EH (cell line): Measurements from ENCODE around the gene RICTOR.
A peak's percentile ranks its signal among the peaks of the same experiment; 100 is the strongest.

Experiments
- DNase-seq: peaks from one replicate; pipeline ENCODE4 v3.0.0-alpha.2; 2015; ENCODE audit warnings: low read depth

Gene RICTOR

GRCh38 chr5:39092581-39093351 is 18.6 kb upstream of the RICTOR start:
- peak; percentile 22 for DNase-seq

DNA sequence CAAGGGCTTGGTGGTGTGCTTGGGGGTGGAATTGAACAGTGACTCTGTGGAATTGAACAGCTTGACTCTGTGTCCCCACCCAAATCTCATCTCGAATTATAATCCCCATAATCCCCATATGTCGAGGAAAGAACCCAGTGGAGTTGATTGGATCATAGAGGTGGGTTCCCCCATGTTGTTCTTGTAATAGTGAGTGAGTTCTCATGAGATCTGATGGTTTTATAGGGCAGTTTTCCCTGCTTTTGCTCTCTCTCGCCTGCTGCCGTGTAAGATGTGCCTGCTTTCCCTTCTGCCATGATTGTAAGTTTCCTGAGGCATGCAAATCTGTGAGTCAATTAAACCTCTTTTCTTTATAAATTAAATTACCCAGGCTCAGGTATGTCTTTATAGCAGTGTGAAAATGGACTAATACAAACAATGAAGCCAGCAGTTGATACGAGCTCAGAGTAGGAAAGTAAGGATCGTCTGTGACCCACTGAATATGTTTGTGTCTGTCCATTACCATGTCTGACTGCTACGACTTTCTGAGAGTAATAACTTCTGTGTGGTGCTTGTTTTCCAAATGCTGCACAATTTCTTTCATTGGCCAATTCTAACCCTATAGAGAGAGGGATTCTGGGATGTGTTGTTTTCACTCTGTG is 17.9 kb upstream of the RICTOR start:
- no peak for DNase-seq

DNA sequence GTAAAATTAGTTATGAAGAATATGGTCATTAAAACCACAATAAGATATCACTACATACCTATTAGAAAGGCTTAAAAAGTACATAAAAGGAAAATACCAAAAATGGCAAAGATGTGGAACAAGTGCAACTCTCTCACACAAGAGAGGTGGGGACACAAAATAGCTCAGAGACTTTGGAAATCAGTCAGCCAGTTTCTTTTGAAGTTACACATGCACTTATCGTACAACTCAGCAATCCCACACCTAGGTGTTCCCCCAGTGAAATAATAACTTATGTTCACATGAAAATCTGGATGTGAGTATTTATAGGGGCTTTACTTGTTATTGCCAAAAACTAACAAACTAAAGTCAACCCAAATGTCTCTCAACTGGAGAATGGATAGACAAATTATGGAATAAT is 9.8 kb upstream of the RICTOR start:
- no peak for DNase-seq

- no peak for DNase-seq
Observed at GRCh38 chr5:39082995-39083394, 8.8 kb upstream of the RICTOR start.

DNA sequence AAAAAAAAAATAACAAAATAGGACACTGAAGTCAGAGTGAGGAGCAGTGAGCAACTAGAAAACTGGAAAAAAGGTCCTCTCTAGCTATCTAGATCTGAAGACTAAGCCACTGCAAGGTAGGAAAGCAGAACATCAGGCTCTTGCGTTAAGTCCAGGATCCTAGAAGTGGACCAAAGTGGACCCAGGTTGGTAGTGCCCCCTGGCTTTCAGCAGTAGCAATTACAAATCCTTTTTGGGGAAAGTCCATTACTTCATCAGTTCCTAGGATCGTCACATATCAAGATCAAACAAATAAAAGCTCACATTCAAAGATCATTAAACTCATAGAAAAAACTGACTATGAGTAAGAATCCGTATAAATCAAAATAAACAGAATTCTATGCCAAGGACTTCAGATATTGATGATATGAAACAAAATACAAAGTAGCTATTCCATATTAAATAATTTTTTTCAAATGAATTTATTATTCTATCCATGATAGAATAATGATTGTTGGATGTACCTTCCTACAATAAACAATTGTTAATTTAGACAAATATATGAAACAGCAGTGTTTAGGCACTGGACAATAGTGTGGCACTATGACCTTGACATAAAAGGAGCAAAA is 6.5 kb upstream of the RICTOR start:
- DNase-seq = peak; percentile 68

GRCh38 chr5:39080168-39080567 is 6.0 kb upstream of the RICTOR start:
- DNase-seq = no peak

- DNase-seq = no peak
Observed at GRCh38 chr5:39079147-39079546, 4.9 kb upstream of the RICTOR start.

- peak; percentile 71 for DNase-seq
Observed at GRCh38 chr5:39076757-39077728, 2.8 kb upstream of the RICTOR start.

DNA sequence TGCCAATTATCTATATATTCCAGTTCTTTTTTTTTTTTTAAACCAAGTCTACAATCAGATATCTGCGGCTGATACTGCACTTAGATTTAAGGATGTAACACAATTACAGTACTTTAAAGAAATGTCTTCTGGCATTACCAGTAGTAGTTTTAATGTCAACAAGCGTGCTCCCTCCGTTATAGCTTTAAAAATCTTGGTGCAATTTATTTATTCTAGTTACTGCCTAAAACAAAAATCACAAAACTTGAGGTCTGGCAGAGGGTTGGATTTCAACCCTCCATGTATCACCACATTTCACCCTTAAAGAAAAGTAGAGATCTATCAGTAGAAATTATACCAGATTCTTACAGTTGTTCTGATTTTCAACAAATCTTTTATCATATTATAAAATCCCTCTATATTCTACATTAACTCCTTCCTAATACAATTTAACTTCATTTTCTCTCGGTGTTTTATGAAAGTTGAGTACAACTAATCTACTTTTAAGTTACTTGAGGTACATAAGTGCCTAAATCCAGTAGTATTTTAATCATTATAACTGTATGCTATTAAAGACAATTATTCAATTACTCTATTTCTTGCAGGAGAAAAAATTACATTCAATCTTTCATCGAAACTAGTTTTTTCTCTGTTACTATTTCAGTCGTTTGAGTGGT is 2.0 kb upstream of the RICTOR start:
- DNase-seq = no peak

GRCh38 chr5:39073767-39074016 is 507 bp downstream of the RICTOR start:
- DNase-seq = no peak

GRCh38 chr5:39072925-39073766 is 1.1 kb downstream of the RICTOR start:
- peak; percentile 66 for DNase-seq

DNA sequence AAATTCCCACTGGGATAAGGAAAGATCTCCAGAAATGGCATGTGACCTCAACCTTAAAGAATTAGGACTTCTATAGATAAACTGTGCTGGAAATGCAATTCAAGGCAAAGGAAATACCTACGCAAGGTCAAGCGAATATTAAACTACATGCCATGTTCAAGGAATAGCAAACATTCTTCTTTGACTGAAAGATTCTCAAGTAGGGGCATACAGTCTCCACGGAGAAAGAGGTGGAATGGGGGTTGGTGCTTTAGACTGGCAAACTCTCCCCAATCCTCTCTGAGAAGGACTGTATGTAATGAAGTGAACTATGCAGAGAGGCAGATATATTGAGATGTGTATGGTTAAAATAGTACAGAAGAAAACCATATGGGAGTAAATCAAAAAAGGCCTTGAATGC is 6.1 kb downstream of the RICTOR start:
- DNase-seq = no peak

DNA sequence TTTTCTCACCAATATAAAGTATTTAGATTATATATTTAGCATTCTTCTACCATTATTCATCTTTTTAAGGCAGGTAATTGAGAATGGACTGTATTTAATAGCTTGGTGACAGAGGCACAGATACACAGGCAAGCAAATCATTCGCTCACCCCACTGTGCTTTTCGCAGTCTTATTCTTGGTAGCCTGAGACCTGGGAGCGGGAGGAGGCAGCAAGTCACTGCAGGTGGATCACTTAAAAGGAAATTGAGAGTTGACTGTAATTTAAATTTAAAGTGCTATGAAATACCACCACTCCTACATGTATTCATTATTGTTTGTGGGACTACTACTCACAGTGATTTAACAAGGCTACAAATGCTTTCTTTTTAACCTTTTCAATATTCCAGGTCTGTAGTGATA is 9.7 kb downstream of the RICTOR start:
- no peak for DNase-seq

DNA sequence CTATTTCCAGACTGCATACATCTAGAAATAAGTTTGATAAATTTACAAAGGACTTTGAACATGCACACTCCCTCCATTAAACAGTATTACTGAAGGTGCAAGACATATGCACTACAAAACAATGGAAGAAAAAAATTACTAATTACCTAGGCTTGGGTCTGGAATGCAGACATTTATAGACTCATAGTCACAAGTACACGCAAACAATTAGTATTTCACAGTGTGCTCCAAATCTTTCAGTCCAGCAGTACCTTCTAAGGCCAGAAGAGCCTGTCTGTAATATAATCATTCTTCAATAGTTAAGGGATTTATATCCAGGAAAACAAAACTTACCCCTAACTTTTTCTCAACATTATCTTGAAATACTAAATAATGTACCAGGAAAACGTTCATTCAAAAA is 11.2 kb downstream of the RICTOR start:
- DNase-seq = peak; percentile 25

- DNase-seq = no peak
Observed at GRCh38 chr5:39062530-39062929, 11.7 kb downstream of the RICTOR start.

DNA sequence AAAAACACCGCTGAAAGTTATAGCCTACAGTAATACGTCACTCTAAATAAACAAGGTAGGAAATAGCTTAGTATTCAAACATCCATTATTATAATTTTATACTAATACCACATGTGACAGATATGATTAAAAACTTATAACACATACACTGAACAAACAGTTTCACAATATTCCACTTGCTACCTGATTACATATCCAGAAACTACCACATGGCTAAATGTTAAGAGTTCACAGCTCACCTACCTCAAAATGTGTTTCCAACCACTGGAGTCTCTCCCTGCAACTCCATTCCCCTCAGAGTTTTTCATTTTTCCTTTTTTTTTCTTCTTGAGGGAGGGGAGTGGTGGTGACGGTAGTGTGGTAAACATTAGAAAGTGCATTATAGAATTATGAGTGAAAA is 12.1 kb downstream of the RICTOR start:
- DNase-seq = no peak

- DNase-seq = no peak
Observed at GRCh38 chr5:39059064-39059463, 15.1 kb downstream of the RICTOR start.

DNA sequence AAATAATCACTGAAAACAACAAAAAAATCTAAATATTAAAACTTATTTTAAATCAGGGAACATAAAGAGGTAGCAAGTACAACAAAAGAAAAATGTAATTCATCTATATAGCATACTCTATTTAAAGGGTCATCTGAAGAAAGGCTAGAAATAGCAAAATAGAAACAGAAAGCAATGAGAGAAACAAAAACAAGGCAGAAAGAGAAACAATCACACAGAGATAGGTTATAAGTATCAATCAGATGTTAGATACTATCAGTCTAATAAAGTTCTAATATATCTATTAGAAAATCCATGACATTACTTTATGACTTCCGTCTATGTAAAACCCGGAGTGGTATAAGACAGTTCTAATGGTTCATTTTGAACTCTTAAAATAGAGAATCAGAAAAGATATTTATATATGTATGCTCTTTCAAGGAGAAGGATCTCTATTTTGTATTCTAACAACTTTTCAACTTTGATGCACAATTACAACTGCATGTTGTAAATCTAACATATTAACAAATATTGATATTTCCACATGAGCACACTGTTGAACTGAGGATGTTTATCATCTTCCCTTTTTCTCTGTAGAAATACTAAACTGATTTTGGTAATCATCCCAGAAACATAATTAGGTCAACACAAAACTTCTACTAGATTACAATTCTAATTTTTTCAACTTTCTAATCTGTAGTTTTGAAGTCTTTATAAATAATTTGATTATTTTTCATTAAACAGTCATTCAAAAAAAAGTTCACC is 15.8 kb downstream of the RICTOR start:
- DNase-seq = no peak

GRCh38 chr5:39057734-39058133 is 16.5 kb downstream of the RICTOR start:
- no peak for DNase-seq

DNA sequence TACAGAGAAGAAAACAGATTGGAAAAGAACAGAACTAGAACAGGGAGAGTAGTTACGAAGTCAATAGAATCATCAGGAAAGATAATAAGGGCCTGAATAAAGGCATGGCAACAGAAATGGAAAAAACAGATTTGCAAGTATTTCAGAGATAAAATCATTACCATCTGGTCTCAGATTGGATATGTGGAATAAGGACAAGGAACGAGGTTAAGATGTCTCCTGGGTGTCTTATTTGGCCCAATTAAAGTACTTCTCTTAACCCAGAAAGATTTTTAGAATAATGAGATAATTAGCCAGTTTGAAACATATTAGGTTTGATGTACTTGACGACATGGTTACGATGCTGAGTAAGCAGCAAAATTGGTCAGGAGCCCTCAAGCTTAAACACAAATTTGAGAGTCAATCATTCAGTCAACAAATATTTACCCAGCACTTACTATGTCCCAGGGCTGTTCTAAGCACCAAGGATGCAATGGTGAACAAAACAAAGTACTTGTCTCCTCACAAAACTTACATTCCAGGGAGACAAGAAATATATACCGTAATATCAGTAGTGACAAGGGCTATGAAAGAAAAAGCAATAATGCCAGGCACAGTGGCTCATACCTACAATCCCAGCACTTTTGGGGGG is 18.3 kb downstream of the RICTOR start:
- DNase-seq = no peak
